SK-N-SH treated with all-trans-retinoic acid at 6 μM for 48 hours (cell line): ENCODE measurements around the gene SEZ6L2.

Source experiments
- ATAC-seq: fragments of 200-7000 bp; cut with Tn5 transposase; 3 replicates; pipeline ENCODE4 v1.9.1; 2020; ENCODE audit warnings: mild to moderate bottlenecking, moderate library complexity
- BACH2 ChIP-seq: fragments of 250-450 bp; sonication (Bioruptor Pico); IDR thresholded peaks from 2 replicates; pipeline ENCODE4 v1.9.0; 2021; ENCODE audit warnings: mild to moderate bottlenecking, borderline replicate concordance
- ESRRG ChIP-seq: fragments of 250-450 bp; sonication (Bioruptor Pico); IDR thresholded peaks from 2 replicates; pipeline ENCODE4 v1.6.1; 2021; ENCODE audit warnings: mild to moderate bottlenecking
- ISL1 ChIP-seq: fragments of 250-450 bp; sonication (Bioruptor Pico); IDR thresholded peaks from 2 replicates; pipeline ENCODE4 v2.1.2; 2022; ENCODE audit warnings: mild to moderate bottlenecking, moderate library complexity
- PPARA ChIP-seq: fragments of 250-450 bp; sonication (Bioruptor Pico); IDR thresholded peaks from 2 replicates; pipeline ENCODE4 v1.5.0; 2020; ENCODE audit warnings: mild to moderate bottlenecking, borderline replicate concordance
- SNAI2 ChIP-seq: fragments of 250-450 bp; sonication (Bioruptor Pico); IDR thresholded peaks from 2 replicates; pipeline ENCODE4 v1.5.0; 2020; ENCODE audit warnings: mild to moderate bottlenecking, moderate library complexity
- TOX ChIP-seq: fragments of 250-450 bp; sonication (Bioruptor Pico); IDR thresholded peaks from 2 replicates; pipeline ENCODE4 v1.8.0; 2021; ENCODE audit warnings: mild to moderate bottlenecking, moderate library complexity, borderline replicate concordance
- ZC3H10 ChIP-seq: fragments of 250-450 bp; sonication (Bioruptor Pico); IDR thresholded peaks from 2 replicates; pipeline ENCODE4 v1.5.1; 2021; ENCODE audit warnings: mild to moderate bottlenecking, moderate library complexity
- ZFP3 ChIP-seq: fragments of 250-450 bp; sonication (Bioruptor Pico); IDR thresholded peaks from 2 replicates; pipeline ENCODE4 v1.5.0; 2020; ENCODE audit warnings: mild to moderate bottlenecking, moderate library complexity
- ZNF565 ChIP-seq: fragments of 450-650 bp; formaldehyde crosslinking; conservative IDR thresholded peaks from 2 replicates; pipeline ENCODE4 v1.5.0; 2020; ENCODE audit warnings: low read depth, mild to moderate bottlenecking, moderate library complexity
- TF ChIP-seq, protein P1 (sequence below): fragments of 250-450 bp; sonication (Bioruptor Pico); IDR thresholded peaks from 2 replicates; pipeline ENCODE4 v1.5.1; 2021; ENCODE audit warnings: mild to moderate bottlenecking, moderate library complexity
- TF ChIP-seq, protein P2 (sequence below): fragments of 250-450 bp; sonication (Bioruptor Pico); IDR thresholded peaks from 2 replicates; pipeline ENCODE4 v1.8.0; 2021; ENCODE audit warnings: low read depth, mild to moderate bottlenecking, moderate library complexity, borderline replicate concordance
- TF ChIP-seq, protein P3 (sequence below): fragments of 250-450 bp; sonication (Bioruptor Pico); IDR thresholded peaks from 2 replicates; pipeline ENCODE4 v1.5.0; 2020; ENCODE audit warnings: mild to moderate bottlenecking, moderate library complexity
- TF ChIP-seq, protein P4 (sequence below): fragments of 250-450 bp; sonication (Bioruptor Pico); IDR thresholded peaks from 2 replicates; pipeline ENCODE4 v1.5.1; 2020; ENCODE audit warnings: low read depth, mild to moderate bottlenecking, moderate library complexity
- TF ChIP-seq, protein P5 (sequence below): fragments of 250-450 bp; sonication (Bioruptor Pico); IDR thresholded peaks from 2 replicates; pipeline ENCODE4 v1.8.0; 2020; ENCODE audit warnings: mild to moderate bottlenecking, moderate library complexity, borderline replicate concordance

The SEZ6L2 gene

DNA sequence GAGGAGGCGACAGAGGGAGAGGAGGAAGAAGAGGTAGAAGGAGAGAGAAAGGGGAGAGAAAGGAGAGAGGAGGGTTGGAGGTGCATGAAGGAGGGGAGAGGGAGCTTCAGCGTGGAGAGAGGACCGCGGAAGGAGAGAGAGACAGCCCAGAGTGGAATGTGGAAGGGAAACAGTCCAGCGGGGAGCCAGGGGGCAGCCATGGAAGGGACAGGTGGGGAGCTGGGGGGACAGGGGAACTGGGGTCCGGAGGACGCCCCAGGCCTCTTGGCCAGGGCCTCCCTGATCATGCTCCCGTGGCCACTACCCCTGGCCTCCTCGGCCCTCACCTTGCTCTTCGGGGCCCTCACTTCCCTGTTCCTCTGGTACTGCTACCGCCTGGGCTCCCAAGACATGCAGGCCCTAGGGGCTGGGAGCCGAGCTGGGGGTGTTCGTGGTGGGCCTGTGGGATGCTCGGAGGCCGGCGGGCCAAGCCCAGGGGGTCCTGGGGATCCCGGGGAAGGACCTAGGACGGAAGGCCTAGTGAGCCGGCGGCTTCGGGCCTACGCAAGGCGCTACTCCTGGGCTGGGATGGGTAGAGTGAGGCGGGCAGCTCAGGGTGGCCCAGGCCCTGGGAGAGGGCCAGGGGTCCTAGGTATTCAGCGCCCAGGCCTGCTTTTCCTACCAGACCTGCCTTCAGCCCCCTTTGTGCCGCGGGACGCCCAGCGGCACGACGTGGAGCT is 1.7 kb upstream of the SEZ6L2 start (continued):
- TF ChIP-seq, protein P1, sequence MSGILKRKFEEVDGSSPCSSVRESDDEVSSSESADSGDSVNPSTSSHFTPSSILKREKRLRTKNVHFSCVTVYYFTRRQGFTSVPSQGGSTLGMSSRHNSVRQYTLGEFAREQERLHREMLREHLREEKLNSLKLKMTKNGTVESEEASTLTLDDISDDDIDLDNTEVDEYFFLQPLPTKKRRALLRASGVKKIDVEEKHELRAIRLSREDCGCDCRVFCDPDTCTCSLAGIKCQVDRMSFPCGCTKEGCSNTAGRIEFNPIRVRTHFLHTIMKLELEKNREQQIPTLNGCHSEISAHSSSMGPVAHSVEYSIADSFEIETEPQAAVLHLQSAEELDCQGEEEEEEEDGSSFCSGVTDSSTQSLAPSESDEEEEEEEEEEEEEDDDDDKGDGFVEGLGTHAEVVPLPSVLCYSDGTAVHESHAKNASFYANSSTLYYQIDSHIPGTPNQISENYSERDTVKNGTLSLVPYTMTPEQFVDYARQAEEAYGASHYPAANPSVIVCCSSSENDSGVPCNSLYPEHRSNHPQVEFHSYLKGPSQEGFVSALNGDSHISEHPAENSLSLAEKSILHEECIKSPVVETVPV (CRISPR knock-in tag): no peak
- TF ChIP-seq ESRRG (CRISPR knock-in tag): no peak
- TF ChIP-seq ZFP3 (CRISPR knock-in tag): no peak
- TF ChIP-seq BACH2 (CRISPR knock-in tag): no peak
- TF ChIP-seq TOX: no peak
- TF ChIP-seq ZNF565 (CRISPR knock-in tag): no peak
- TF ChIP-seq ZC3H10 (CRISPR knock-in tag): no peak
- TF ChIP-seq PPARA (CRISPR knock-in tag): no peak
- TF ChIP-seq, all 23 proteins: peak for 0

DNA sequence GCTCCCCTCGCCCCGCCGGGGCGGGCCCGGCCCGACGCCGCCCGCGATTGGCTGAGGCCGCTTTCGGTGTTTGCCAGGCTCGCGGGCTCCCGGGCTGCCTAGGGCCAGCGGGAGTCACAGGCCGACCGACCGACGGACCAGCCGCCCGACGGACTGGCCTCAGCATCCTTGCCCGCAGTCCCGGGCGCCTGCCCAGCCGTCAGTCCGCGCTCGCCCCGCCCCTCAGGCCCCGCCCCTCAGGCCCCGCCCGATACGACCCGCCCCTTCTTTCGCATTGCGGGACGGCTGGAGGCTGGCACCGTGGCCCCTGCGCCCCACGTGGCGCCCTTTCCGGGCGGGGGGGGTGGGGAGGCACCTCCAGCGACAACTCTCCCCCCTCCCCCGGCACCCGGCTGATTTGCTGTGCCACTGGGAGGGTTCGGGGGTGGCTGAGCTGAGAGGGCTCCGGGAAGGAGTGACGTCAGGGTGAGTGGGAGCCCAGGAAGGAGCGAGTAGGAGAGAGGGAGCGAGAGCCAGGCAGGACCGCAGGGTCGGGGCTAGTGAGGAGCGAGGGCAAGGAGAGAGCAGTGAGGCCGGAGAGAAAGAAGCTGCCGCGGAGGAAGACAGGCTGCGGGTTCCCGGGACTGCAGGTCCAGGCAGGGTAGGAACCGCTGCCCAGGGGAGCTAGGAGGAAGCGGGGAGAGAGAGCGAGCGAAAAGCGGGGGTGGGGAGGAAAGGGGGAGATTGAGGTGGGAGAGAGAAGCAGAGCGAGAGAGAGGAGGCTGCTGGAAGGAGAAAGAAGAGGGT is 945 bp upstream of the SEZ6L2 start, which contains the start of gene ASPHD1:
ASPHD1 (plus strand) TSS at position 387 of the 786 bp plus-strand sequence. CDS start 484 bp downstream, outside the sequence.
- ATAC-seq: peak; percentile 78

DNA sequence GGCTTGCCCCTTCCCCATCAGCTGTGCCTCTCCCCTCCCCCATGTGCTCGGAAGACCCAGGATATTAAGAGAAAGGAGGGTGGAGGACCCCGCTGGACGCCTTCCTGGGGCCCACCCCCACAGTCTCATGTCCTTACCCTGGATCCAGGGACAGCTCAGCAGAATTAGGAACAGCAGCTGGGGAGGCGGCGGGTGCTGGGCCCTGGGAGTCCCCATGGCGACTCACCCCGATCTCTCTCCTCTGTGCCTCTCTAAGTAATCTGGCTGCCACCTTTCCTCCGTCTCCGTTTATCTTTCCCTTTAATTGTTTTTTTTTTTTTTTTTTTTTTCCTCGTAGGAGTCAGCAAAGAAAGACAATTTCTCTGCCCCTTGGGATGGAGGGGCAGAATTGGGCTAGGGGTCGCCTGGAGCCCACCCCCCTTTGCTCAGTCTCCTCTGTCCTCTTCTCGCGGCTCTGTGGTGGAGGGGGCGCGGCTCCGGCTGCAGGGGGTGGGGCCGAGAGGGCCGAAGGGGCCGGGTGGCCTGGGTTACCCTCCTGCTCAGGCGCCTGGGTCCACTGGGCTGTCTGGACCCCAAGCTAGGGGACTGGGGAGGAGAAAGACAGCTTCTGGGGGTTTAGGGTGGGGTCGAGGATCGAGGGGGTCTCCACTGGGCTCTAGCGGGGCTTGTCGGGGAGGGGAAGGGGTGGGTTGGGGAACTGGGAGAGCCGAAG is 390 bp downstream of the SEZ6L2 start:
- ATAC-seq: peak; percentile 63
- TF ChIP-seq, protein P1 (CRISPR knock-in tag): no peak
- TF ChIP-seq, protein P2, sequence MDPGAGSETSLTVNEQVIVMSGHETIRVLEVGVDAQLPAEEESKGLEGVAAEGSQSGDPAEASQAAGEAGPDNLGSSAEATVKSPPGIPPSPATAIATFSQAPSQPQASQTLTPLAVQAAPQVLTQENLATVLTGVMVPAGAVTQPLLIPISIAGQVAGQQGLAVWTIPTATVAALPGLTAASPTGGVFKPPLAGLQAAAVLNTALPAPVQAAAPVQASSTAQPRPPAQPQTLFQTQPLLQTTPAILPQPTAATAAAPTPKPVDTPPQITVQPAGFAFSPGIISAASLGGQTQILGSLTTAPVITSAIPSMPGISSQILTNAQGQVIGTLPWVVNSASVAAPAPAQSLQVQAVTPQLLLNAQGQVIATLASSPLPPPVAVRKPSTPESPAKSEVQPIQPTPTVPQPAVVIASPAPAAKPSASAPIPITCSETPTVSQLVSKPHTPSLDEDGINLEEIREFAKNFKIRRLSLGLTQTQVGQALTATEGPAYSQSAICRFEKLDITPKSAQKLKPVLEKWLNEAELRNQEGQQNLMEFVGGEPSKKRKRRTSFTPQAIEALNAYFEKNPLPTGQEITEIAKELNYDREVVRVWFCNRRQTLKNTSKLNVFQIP (CRISPR knock-in tag): no peak
- TF ChIP-seq SNAI2 (no peak), ISL1 (CRISPR knock-in tag) (no peak)
- TF ChIP-seq, protein P3, sequence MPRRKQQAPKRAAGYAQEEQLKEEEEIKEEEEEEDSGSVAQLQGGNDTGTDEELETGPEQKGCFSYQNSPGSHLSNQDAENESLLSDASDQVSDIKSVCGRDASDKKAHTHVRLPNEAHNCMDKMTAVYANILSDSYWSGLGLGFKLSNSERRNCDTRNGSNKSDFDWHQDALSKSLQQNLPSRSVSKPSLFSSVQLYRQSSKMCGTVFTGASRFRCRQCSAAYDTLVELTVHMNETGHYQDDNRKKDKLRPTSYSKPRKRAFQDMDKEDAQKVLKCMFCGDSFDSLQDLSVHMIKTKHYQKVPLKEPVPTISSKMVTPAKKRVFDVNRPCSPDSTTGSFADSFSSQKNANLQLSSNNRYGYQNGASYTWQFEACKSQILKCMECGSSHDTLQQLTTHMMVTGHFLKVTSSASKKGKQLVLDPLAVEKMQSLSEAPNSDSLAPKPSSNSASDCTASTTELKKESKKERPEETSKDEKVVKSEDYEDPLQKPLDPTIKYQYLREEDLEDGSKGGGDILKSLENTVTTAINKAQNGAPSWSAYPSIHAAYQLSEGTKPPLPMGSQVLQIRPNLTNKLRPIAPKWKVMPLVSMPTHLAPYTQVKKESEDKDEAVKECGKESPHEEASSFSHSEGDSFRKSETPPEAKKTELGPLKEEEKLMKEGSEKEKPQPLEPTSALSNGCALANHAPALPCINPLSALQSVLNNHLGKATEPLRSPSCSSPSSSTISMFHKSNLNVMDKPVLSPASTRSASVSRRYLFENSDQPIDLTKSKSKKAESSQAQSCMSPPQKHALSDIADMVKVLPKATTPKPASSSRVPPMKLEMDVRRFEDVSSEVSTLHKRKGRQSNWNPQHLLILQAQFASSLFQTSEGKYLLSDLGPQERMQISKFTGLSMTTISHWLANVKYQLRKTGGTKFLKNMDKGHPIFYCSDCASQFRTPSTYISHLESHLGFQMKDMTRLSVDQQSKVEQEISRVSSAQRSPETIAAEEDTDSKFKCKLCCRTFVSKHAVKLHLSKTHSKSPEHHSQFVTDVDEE: no peak

More for the DNA sequence above, 945 bp upstream of the SEZ6L2 start, which contains the start of gene ASPHD1:
- TF ChIP-seq, protein P4, sequence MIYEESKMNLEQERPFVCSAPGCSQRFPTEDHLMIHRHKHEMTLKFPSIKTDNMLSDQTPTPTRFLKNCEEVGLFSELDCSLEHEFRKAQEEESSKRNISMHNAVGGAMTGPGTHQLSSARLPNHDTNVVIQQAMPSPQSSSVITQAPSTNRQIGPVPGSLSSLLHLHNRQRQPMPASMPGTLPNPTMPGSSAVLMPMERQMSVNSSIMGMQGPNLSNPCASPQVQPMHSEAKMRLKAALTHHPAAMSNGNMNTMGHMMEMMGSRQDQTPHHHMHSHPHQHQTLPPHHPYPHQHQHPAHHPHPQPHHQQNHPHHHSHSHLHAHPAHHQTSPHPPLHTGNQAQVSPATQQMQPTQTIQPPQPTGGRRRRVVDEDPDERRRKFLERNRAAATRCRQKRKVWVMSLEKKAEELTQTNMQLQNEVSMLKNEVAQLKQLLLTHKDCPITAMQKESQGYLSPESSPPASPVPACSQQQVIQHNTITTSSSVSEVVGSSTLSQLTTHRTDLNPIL: 0 out of 2 replicates have a peak, but pooled peaks have one; percentile 17
- no peak for TF ChIP-seq SNAI2
- TF ChIP-seq, protein P5, sequence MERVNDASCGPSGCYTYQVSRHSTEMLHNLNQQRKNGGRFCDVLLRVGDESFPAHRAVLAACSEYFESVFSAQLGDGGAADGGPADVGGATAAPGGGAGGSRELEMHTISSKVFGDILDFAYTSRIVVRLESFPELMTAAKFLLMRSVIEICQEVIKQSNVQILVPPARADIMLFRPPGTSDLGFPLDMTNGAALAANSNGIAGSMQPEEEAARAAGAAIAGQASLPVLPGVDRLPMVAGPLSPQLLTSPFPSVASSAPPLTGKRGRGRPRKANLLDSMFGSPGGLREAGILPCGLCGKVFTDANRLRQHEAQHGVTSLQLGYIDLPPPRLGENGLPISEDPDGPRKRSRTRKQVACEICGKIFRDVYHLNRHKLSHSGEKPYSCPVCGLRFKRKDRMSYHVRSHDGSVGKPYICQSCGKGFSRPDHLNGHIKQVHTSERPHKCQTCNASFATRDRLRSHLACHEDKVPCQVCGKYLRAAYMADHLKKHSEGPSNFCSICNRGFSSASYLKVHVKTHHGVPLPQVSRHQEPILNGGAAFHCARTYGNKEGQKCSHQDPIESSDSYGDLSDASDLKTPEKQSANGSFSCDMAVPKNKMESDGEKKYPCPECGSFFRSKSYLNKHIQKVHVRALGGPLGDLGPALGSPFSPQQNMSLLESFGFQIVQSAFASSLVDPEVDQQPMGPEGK (CRISPR knock-in tag): peak; percentile 91
- no peak for TF ChIP-seq PPARA (CRISPR knock-in tag)
